Measurements from ENCODE around the gene MAN1B1.

The MAN1B1 gene

GRCh38 chr9:137073992-137074399 is 12.8 kb upstream of the MAN1B1 start:
- DNase-seq (ENCODE audit: low spot score): no peak
- no peak overlapping the region for H3K27ac ChIP-seq
- TF ChIP-seq CTCF (IDR thresholded peaks at IDR 0.05): no peak
- no peak overlapping the region for H3K4me3 ChIP-seq

- no peak for TF ChIP-seq CTCF (IDR thresholded peaks at IDR 0.05)
- Histone ChIP-seq H3K27ac (no peak overlapping the region), H3K4me3 (no peak overlapping the region)
- no peak for DNase-seq (ENCODE audit: low spot score)
Observed at GRCh38 chr9:137074657-137075274, 12.0 kb upstream of the MAN1B1 start.

GRCh38 chr9:137075275-137075775 is 11.5 kb upstream of the MAN1B1 start:
- TF ChIP-seq CTCF (IDR thresholded peaks at IDR 0.05): no peak
- Histone ChIP-seq H3K27ac (no peak overlapping the region), H3K4me3 (no peak overlapping the region)
- DNase-seq (ENCODE audit: low spot score): no peak

- peak overlapping the region in 1 of 2 donors; percentile 68 for H3K27ac ChIP-seq
- DNase-seq (ENCODE audit: low spot score): no peak
- peak overlapping the region; percentile 72 for H3K4me3 ChIP-seq
- TF ChIP-seq CTCF (IDR thresholded peaks at IDR 0.05): no peak
Observed at GRCh38 chr9:137076636-137077009, 10.2 kb upstream of the MAN1B1 start.

- TF ChIP-seq CTCF (IDR thresholded peaks at IDR 0.05): no peak
- Histone ChIP-seq H3K4me3 (peak within 1 kb of the TSS; percentile 72), H3K27ac (peak within 1 kb of the TSS in 1 of 2 donors; percentile 68)
- DNase-seq (ENCODE audit: low spot score): no peak
Observed at GRCh38 chr9:137077010-137077747, 9.6 kb upstream of the MAN1B1 start, which contains the start of gene UAP1L1. Gene UAP1L1 (plus strand): TSS chr9:137077517. CDS start chr9:137077533, 16 bp downstream.

GRCh38 chr9:137077758-137078693 is 8.8 kb upstream of the MAN1B1 start:
- DNase-seq (ENCODE audit: low spot score): no peak
- peak overlapping the region; percentile 72 for H3K4me3 ChIP-seq
- H3K27ac ChIP-seq: peak overlapping the region in 1 of 2 donors; percentile 68
- no peak for TF ChIP-seq CTCF (IDR thresholded peaks at IDR 0.05)
